Esophagus muscularis mucosa (tissue), 4 donors: Measurements from ENCODE around the gene CACNB3. TPM values are rescaled to one million over a fixed set of nuclear protein-coding genes. Genes with fewer than 3 reads are reported as not detected.
"Not testable (repeated sequence)": the region's sequence is repeated elsewhere in the genome, so short reads cannot be mapped to it uniquely, and the experiment has no call there.

ENCODE experiments used
- DNase-seq: peaks from one replicate; pipeline ENCODE4 v3.0.0-alpha.2; 2017; ENCODE audit errors: extremely low spot score
- H3K27ac ChIP-seq, 4 donors: fragments of 200-600 bp; sonication (generic); replicated peaks in 1 of 4; 1 replicate in 3 of 4; 2 replicates in 1 of 4; pipeline ENCODE4 v1.5.1; 2016 to 2019; ENCODE audit warnings: mild to moderate bottlenecking in 1 of 4
- H3K27me3 ChIP-seq, 4 donors: fragments of 200-600 bp; sonication (generic); one replicate each; pipeline versions ENCODE4 v1.5.1 to v1.6.0; 2016 to 2019
- H3K36me3 ChIP-seq, 4 donors: fragments of 200-600 bp; sonication (generic); one replicate each; pipeline ENCODE4 v1.5.1; 2016 to 2019
- H3K4me1 ChIP-seq, 4 donors: fragments of 200-600 bp; sonication (generic); one replicate each; pipeline ENCODE4 v1.5.1; 2016 to 2019
- H3K4me3 ChIP-seq, 4 donors: fragments of 200-600 bp; sonication (generic); 1 replicate in 2 of 4; 2 replicates in 2 of 4; pipeline ENCODE4 v1.5.1; 2016 to 2019; ENCODE audit warnings: mild to moderate bottlenecking in 4 of 4, moderate library complexity in 1 of 4
- H3K9me3 ChIP-seq, 4 donors: fragments of 200-600 bp; sonication (generic); 1 replicate in 3 of 4; 2 replicates in 1 of 4; pipeline ENCODE4 v1.5.1; 2016 to 2019
- EP300 ChIP-seq: sonication (generic); formaldehyde crosslinking; IDR thresholded peaks from one replicate; pipeline ENCODE4 v1.6.1; 2017; ENCODE audit warnings: antibody characterized with exemption
- POLR2A ChIP-seq: fragments of 450-650 bp; IDR thresholded peaks from one replicate; pipeline ENCODE4 v1.6.1; 2017; ENCODE audit warnings: antibody characterized with exemption, moderate library complexity, mild to moderate bottlenecking, low read depth
- POLR2AphosphoS5 ChIP-seq, 2 donors: sonication (generic); formaldehyde crosslinking; IDR thresholded peaks; one replicate each; pipeline ENCODE4 v1.6.1; 2017; ENCODE audit warnings: antibody characterized with exemption in 2 of 2
- WGBS: methylation state at CpG from one replicate; pipeline ENCODE4 v1.1.5; 2018; 5-methylcytosine and 5-hydroxymethylcytosine counted together
- intact Hi-C: fragments of 100-400 bp; cut with DNase I; formaldehyde crosslinking; loops from one replicate; pipeline ENCODE4 v1.15.1; 2023
- small RNA-seq, 3 donors: library from RNA; depleted of rRNA; stranded (forward); fragments of <200 nt; gene quantifications; one replicate each; pipeline ENCODE3, GENCODE V24; 2016
- total RNA-seq, 4 donors: library from RNA; depleted of rRNA; stranded (reverse); fragments of >200 nt; gene quantifications; one replicate each; pipeline versions ENCODE4 v1.1.0 to v1.2.1, GENCODE V29; 2016
- TF ChIP-seq, protein P1 (sequence below), 3 experiments: fragments of 200-600 bp in 2 of 3; fragments of 450-650 bp in 1 of 3; sonication (generic) in 2 of 3; IDR thresholded peaks; one replicate each; pipeline ENCODE4 v1.5.1; 2017 to 2019; ENCODE audit warnings: antibody characterized with exemption in 3 of 3, mild to moderate bottlenecking in 2 of 3, moderate library complexity in 1 of 3

CACNB3 gene
- total RNA-seq, 4 donors from 2014 or later = 11.6 to 41.0 (median 28.4) TPM

DNA sequence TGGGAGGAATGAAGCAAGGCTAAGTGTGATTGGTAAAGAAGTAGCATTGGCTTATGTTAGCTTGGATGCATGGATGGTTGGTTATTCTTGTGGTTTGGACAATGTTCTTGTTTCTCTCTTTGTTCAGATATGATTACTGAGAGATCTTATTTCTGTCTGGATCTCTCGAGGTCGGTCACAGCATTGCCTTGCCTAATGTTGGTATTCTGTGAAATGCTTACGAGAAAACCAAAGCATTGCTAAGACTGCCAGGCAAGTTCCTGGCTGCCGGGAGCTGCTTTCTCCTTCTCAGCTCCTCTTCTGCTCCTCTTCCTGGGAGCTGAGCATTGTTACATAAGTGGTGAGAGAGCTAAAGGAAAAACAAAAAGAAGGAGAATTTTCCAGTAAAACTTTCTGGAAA lies 54.8 kb downstream of the CACNB3 start:
- H3K4me3 ChIP-seq = no peak overlapping the region
- no peak for DNase-seq
- H3K4me1 ChIP-seq = no peaks in the 10 kb centered on the region
- TF ChIP-seq POLR2A (no peak), POLR2AphosphoS5 (IDR thresholded peaks at IDR 0.05) (no peak), EP300 (no peak)
- TF ChIP-seq, protein P1, sequence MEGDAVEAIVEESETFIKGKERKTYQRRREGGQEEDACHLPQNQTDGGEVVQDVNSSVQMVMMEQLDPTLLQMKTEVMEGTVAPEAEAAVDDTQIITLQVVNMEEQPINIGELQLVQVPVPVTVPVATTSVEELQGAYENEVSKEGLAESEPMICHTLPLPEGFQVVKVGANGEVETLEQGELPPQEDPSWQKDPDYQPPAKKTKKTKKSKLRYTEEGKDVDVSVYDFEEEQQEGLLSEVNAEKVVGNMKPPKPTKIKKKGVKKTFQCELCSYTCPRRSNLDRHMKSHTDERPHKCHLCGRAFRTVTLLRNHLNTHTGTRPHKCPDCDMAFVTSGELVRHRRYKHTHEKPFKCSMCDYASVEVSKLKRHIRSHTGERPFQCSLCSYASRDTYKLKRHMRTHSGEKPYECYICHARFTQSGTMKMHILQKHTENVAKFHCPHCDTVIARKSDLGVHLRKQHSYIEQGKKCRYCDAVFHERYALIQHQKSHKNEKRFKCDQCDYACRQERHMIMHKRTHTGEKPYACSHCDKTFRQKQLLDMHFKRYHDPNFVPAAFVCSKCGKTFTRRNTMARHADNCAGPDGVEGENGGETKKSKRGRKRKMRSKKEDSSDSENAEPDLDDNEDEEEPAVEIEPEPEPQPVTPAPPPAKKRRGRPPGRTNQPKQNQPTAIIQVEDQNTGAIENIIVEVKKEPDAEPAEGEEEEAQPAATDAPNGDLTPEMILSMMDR (IDR thresholded peaks at IDR 0.05) = no peak
- no peak overlapping the region for H3K27ac ChIP-seq
- WGBS = 69% methylated on average over 4 of the region's 4 CpGs
- H3K36me3 ChIP-seq = no peaks in the 10 kb centered on the region
- H3K9me3 ChIP-seq = no peaks in the 10 kb centered on the region
- intact Hi-C loops = no loop called here
- H3K27me3 ChIP-seq = peaks cover 0 to under 1% (median 0%) of the 10 kb centered on the region in 4 donors

DNA sequence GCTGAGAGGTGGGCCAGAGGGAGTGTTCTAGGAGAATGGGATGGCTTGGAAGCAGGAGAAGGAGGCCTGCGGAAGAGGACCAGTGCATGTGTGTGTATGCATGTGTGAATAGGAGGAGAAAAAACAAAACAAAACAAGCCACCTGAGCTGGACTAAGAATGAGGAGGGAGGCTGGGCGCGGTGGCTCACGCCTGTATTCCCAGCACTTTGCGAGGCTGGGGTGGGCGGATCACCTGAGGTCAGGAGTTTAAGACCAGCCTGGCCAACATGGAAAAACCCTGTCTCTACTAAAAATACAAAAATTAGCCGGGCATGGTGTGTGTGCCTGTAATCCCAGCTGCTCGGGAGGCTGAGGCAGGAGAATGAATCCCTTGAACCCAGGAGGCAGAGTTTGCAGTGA lies 55.2 kb downstream of the CACNB3 start:
- H3K27ac ChIP-seq, H3K4me3 ChIP-seq, H3K27me3 ChIP-seq, H3K36me3 ChIP-seq, H3K9me3 ChIP-seq, H3K4me1 ChIP-seq, intact Hi-C loops, DNase-seq: not testable (repeated sequence)
- WGBS = 87% methylated on average over 8 of the region's 8 CpGs

DNA sequence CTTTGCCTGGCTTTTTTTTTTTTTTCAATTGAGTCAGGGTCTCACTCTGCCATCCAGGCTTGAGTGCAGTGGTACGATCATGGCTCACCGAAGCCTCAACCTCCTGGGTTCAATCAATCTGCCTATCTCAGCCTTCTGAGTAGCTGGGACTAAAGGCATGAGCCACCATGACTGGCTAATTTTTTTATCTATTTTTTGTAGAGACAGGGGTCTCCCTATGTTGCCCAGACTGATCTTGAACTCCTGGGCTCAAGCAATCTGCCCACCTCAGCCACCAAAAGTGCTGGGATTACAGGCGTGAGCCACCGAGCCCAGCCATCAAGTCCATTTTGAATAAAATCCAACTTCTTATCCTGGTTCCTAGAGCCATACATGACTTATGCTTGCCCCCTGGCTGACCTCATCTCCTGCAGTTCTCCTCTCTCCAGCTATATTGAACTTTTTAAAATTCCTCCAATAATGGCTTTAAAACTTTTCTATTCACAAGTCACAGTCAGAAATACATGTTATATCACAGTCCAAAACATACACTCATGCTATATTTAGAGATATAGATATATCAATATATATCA lies 57.7 kb downstream of the CACNB3 start:
- H3K9me3 ChIP-seq = no peaks in the 10 kb centered on the region
- TF ChIP-seq POLR2A (no peak), POLR2AphosphoS5 (IDR thresholded peaks at IDR 0.05) (no peak), EP300 (no peak)

More for the DNA sequence above, 57.7 kb downstream of the CACNB3 start:
- H3K36me3 ChIP-seq = no peaks in the 10 kb centered on the region
- H3K4me3 ChIP-seq = no peak overlapping the region
- H3K4me1 ChIP-seq = no peaks in the 10 kb centered on the region
- intact Hi-C loops = no loop called here
- WGBS = 71% methylated on average over 4 of the region's 4 CpGs
- H3K27ac ChIP-seq = no peak overlapping the region
- DNase-seq = no peak
- peaks cover 0 to 29% (median under 1%) of the 10 kb centered on the region in 4 donors for H3K27me3 ChIP-seq

Small RNA genes lying within 50 kb of the gene (small RNA-seq; reads per million reads assigned to genes)
- gene MIR4701 = 0 reads per million in 3 donors
- 0 reads per million in 3 donors for gene RF00019

Other genes with a start within 250 kb of the CACNB3 start
- not detected for gene LALBA, start 248.4 kb upstream of the CACNB3 start, total RNA-seq
- gene KANSL2, start 136.3 kb upstream of the CACNB3 start, total RNA-seq = 10 to 100 TPM; 41.3 to 58.8 (median 43.4) TPM
- gene CCNT1, start 101.8 kb upstream of the CACNB3 start, total RNA-seq = 10 to 100 TPM; 18.8 to 22.0 (median 19.8) TPM
- 10 to 100 TPM; 17.9 to 35.5 (median 24.0) TPM for gene ADCY6, start 29.4 kb upstream of the CACNB3 start, total RNA-seq
- 10 to 100 TPM; 51.1 to 88.3 (median 74.1) TPM for gene DDX23, start 33.7 kb downstream of the CACNB3 start, total RNA-seq
- gene RND1, start 47.4 kb downstream of the CACNB3 start, total RNA-seq = 1 to 10 TPM in 1 of 4 donors, under 1 TPM in 2, not detected in 1; 0.29 to 6.5 (median 0.32) TPM
- 1 to 10 TPM; 4.9 to 8.1 (median 7.8) TPM for gene FKBP11, start 107.0 kb downstream of the CACNB3 start, total RNA-seq
- gene ARF3, start 139.0 kb downstream of the CACNB3 start, total RNA-seq = 10 to 100 TPM; 42.8 to 71.9 (median 65.1) TPM
- 1 to 10 TPM in 2 of 4 donors, under 1 TPM in 2; 0.92 to 1.8 (median 1.1) TPM for gene WNT10B, start 153.2 kb downstream of the CACNB3 start, total RNA-seq
- not detected for gene WNT1, start 159.8 kb downstream of the CACNB3 start, total RNA-seq
- under 1 TPM in 1 of 4 donors, not detected in 3; 0.11 TPM for gene DDN, start 180.9 kb downstream of the CACNB3 start, total RNA-seq
- gene PRKAG1, start 200.3 kb downstream of the CACNB3 start, total RNA-seq = 10 to 100 TPM; 52.0 to 70.6 (median 64.3) TPM
- gene KMT2D, start 242.3 kb downstream of the CACNB3 start, total RNA-seq = 10 to 100 TPM; 47.2 to 85.2 (median 76.2) TPM